SK-N-DZ (cell line): ENCODE data around the gene KANK3.
A peak's percentile ranks its signal among the peaks of the same experiment; 100 is the strongest.

ENCODE experiments used
- DNase-seq: peaks from one replicate; pipeline ENCODE4 v3.0.0-alpha.2; 2015; ENCODE audit warnings: low spot score

KANK3 gene

GRCh38 chr19:8340341-8341096 lies 2.5 kb downstream of the KANK3 start:
- DNase-seq = no peak

GRCh38 chr19:8338835-8339234 lies 4.2 kb downstream of the KANK3 start:
- no peak for DNase-seq

GRCh38 chr19:8337728-8338127 lies 5.3 kb downstream of the KANK3 start:
- DNase-seq = no peak

- no peak for DNase-seq
These were observed 6.4 kb downstream of the KANK3 start for GRCh38 chr19:8336660-8337059.

- DNase-seq = no peak
These were observed 6.9 kb downstream of the KANK3 start for GRCh38 chr19:8336072-8336569.

GRCh38 chr19:8335343-8336071 lies 7.6 kb downstream of the KANK3 start:
- no peak for DNase-seq

GRCh38 chr19:8334458-8335342 lies 8.4 kb downstream of the KANK3 start:
- peak; percentile 63 for DNase-seq

- DNase-seq = no peak
These were observed 9.2 kb downstream of the KANK3 start for GRCh38 chr19:8333767-8334457.

GRCh38 chr19:8332976-8333766 lies 9.9 kb downstream of the KANK3 start:
- no peak for DNase-seq

GRCh38 chr19:8331263-8331845 lies 11.7 kb downstream of the KANK3 start:
- no peak for DNase-seq

GRCh38 chr19:8329996-8330395 lies 13.1 kb downstream of the KANK3 start:
- DNase-seq = no peak

GRCh38 chr19:8325454-8325853 lies 17.6 kb downstream of the KANK3 start:
- DNase-seq = no peak

- no peak for DNase-seq
These were observed 18.6 kb downstream of the KANK3 start for GRCh38 chr19:8324186-8325050.

- DNase-seq = no peak
These were observed 19.3 kb downstream of the KANK3 start for GRCh38 chr19:8323781-8324185.

- DNase-seq = no peak
These were observed 20.4 kb downstream of the KANK3 start for GRCh38 chr19:8322638-8322997.

- DNase-seq = no peak
These were observed 20.9 kb downstream of the KANK3 start for GRCh38 chr19:8321986-8322637.

- peak; percentile 90 for DNase-seq
These were observed 21.7 kb downstream of the KANK3 start, which contains the start of the genes NDUFA7 and RPS28 for GRCh38 chr19:8321067-8321985. Gene NDUFA7, minus strand, starts transcription at chr19:8321375. Its CDS starts 17 bp downstream, at chr19:8321358. Gene RPS28, plus strand, starts transcription at chr19:8321496. Its CDS starts 35 bp downstream, at chr19:8321531.
